Keratinocyte (primary cell): Measurements from ENCODE around the gene TXNDC12. TPM values are rescaled to one million over a fixed set of nuclear protein-coding genes. Genes with fewer than 3 reads are reported as not detected.
"Not testable (repeated sequence)": the region's sequence is repeated elsewhere in the genome, so short reads cannot be mapped to it uniquely, and the experiment has no call there.

Source experiments
- DNase-seq: peaks from one replicate; pipeline ENCODE4 v3.0.0-alpha.2; 2011; ENCODE audit warnings: low read depth, missing footprints, low spot score
- FAIRE-seq: peaks from 2 replicates; lab custom pipeline; 2011; peaks lifted over from hg19 to GRCh38; lab: Jason Lieb, UNC
- H2AFZ ChIP-seq: 2 replicates; pipeline ENCODE4 v1.6.0; 2012; ENCODE audit warnings: low read length, control low read depth, inconsistent platforms; ENCODE audit not compliant: control insufficient read depth
- H3K27ac ChIP-seq: 2 replicates; pipeline ENCODE4 v1.5.1; 2011; ENCODE audit warnings: low read length; ENCODE audit not compliant: control insufficient read depth, insufficient read depth
- H3K27me3 ChIP-seq: 3 replicates; pipeline ENCODE4 v1.6.0; 2011; ENCODE audit warnings: low read length; ENCODE audit not compliant: control insufficient read depth, insufficient read depth; ENCODE audit errors: extremely low read depth
- H3K36me3 ChIP-seq, 2 experiments: 2 replicates in 1 of 2; 3 replicates in 1 of 2; pipeline ENCODE4 v1.5.1; 2011; ENCODE audit warnings: low read length in 2 of 2, mild to moderate bottlenecking in 1 of 2; ENCODE audit not compliant: control insufficient read depth in 2 of 2, insufficient read depth in 2 of 2; ENCODE audit errors: extremely low read depth in 1 of 2
- H3K4me1 ChIP-seq: 3 replicates; pipeline ENCODE4 v1.5.1; 2011; ENCODE audit warnings: low read length; ENCODE audit not compliant: control insufficient read depth, insufficient read depth; ENCODE audit errors: extremely low read depth
- H3K4me2 ChIP-seq: 3 replicates; pipeline ENCODE4 v1.6.0; 2011; ENCODE audit warnings: low read depth, low read length; ENCODE audit not compliant: control insufficient read depth, insufficient read depth; ENCODE audit errors: extremely low read depth
- H3K4me3 ChIP-seq, 3 experiments: fragments of 200-600 bp in 1 of 3; sonication (generic) in 1 of 3; 2 replicates in 2 of 3; 3 replicates in 1 of 3; pipeline ENCODE4 v1.5.1; 2011 to 2016; ENCODE audit warnings: low read length in 3 of 3, mild to moderate bottlenecking in 3 of 3, control low read depth in 2 of 3, inconsistent platforms in 1 of 3, low read depth in 1 of 3, mixed read lengths in 1 of 3, mixed run types in 1 of 3, moderate library complexity in 1 of 3; ENCODE audit not compliant: control insufficient read depth in 2 of 3, insufficient read depth in 2 of 3; ENCODE audit errors: extremely low read depth in 1 of 3
- H3K79me2 ChIP-seq: 2 replicates; pipeline ENCODE4 v1.6.0; 2012; ENCODE audit warnings: low read length; ENCODE audit not compliant: control insufficient read depth, insufficient read depth
- H3K9ac ChIP-seq: 3 replicates; pipeline ENCODE4 v1.6.0; 2011; ENCODE audit warnings: low read length; ENCODE audit not compliant: control insufficient read depth, insufficient read depth; ENCODE audit errors: extremely low read depth
- H3K9me1 ChIP-seq: 3 replicates; pipeline ENCODE4 v1.6.0; 2011; ENCODE audit warnings: low read length; ENCODE audit not compliant: control insufficient read depth, insufficient read depth; ENCODE audit errors: extremely low read depth
- H3K9me3 ChIP-seq: 2 replicates; pipeline ENCODE4 v1.5.1; 2012; ENCODE audit warnings: low read depth, low read length; ENCODE audit not compliant: control insufficient read depth
- H4K20me1 ChIP-seq: 3 replicates; pipeline ENCODE4 v1.6.0; 2011; ENCODE audit warnings: low read length; ENCODE audit not compliant: control insufficient read depth, insufficient read depth; ENCODE audit errors: extremely low read depth
- EZH2 ChIP-seq: IDR thresholded peaks from one replicate; pipeline ENCODE4 v1.6.1; 2012; ENCODE audit warnings: inconsistent platforms, mild to moderate bottlenecking, low read length, moderate library complexity
- dilution Hi-C: fragments of 300-500 bp; cut with MboI; formaldehyde crosslinking; loops from one replicate; pipeline ENCODE4 v1.7.0; 2020; ENCODE audit warnings: low sequenced_read_pairs; ENCODE audit not compliant: extremely low pct_ligation_motif_present
- polyA plus RNA-seq, 5 experiments: library from polyadenylated mRNA; depleted of rRNA in 3 of 5; stranded (reverse) in 3 of 5; stranded (forward) in 1 of 5; unstranded in 1 of 5; fragments of >200 nt; gene quantifications; 1 replicate in 1 of 5; 2 replicates in 3 of 5; 3 replicates in 1 of 5; pipeline versions ENCODE4 v1.2.1 to v1.2.3, GENCODE V29; 2011 to 2012; ENCODE audit warnings: missing spikeins in 2 of 5, low read depth in 1 of 5, low replicate concordance in 1 of 5
- TF ChIP-seq, protein P1 (sequence below), 3 experiments: IDR thresholded peaks in 1 of 3; conservative IDR thresholded peaks in 1 of 3; optimal IDR thresholded peaks in 1 of 3; 2 replicates in 2 of 3; 3 replicates in 1 of 3; pipeline versions ENCODE3 to v1.5.1; 2011; ENCODE audit warnings: low read length in 3 of 3, mild to moderate bottlenecking in 3 of 3, moderate library complexity in 2 of 3, control low read depth in 1 of 3, inconsistent platforms in 1 of 3; ENCODE audit not compliant: insufficient read depth in 2 of 3; ENCODE audit errors: extremely low read depth in 1 of 3

The TXNDC12 gene
- polyA plus RNA-seq, 1 donor (not counting 4 experiments of a cell fraction or from before 2014, with no cell fraction given) = 28.2 TPM

DNA sequence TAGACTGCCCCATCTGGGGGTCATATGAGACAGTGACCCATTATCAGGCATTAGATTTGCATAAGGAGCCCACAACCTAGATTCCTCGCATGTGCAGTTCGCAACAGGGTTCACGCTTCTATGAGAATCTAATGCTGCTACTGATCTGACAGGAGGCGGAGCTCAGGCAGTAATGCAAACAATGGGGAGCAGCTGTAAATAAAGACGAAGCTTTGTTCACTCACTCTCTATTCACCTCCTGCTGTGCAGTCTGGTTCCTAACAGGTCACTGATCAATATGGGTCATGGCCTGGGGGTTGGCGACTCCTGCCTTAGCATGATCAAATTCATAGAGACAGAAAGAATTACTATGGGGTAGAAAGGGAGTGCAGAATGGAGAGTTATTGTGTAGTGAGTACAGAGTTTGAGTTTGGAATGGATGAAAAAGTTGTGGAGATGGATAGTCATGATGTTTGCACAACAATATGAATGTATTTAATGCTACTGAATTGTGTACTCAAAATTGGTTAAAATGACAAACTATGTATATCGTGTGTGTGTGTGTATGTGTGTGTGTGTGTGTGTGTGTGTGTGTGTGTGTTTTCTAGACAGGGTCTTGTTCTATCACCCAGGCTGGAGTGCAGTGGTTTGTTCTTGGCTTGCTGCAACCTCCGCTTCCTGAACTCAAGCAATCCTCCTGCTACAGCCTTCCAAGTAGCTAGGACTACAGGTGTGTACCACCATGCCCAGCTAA is 43.3 kb upstream of the TXNDC12 start:
- Histone ChIP-seq H2AFZ (no peak overlapping the region), H3K4me3 (no peak overlapping the region), H4K20me1 (no peaks in the 10 kb centered on the region), H3K4me2 (no peak overlapping the region), H3K36me3 (no peaks in the 10 kb centered on the region), H3K79me2 (no peaks in the 10 kb centered on the region), H3K9me3 (no peaks in the 10 kb centered on the region), H3K4me1 (no peaks in the 10 kb centered on the region), H3K9ac (no peak overlapping the region), H3K27me3 (no peaks in the 10 kb centered on the region), H3K9me1 (no peaks in the 10 kb centered on the region), H3K27ac (no peak overlapping the region)
- TF ChIP-seq, protein P1, sequence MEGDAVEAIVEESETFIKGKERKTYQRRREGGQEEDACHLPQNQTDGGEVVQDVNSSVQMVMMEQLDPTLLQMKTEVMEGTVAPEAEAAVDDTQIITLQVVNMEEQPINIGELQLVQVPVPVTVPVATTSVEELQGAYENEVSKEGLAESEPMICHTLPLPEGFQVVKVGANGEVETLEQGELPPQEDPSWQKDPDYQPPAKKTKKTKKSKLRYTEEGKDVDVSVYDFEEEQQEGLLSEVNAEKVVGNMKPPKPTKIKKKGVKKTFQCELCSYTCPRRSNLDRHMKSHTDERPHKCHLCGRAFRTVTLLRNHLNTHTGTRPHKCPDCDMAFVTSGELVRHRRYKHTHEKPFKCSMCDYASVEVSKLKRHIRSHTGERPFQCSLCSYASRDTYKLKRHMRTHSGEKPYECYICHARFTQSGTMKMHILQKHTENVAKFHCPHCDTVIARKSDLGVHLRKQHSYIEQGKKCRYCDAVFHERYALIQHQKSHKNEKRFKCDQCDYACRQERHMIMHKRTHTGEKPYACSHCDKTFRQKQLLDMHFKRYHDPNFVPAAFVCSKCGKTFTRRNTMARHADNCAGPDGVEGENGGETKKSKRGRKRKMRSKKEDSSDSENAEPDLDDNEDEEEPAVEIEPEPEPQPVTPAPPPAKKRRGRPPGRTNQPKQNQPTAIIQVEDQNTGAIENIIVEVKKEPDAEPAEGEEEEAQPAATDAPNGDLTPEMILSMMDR (optimal IDR thresholded peaks at IDR 0.05 in 1 of 3, IDR thresholded peaks at IDR 0.05 in 1 of 3, conservative IDR thresholded peaks at IDR 0.05 in 1 of 3; ENCODE audit: extremely low read depth in 1 of 3, insufficient read depth in 2 of 3, low read length in 3 of 3) = no peak
- no peak for TF ChIP-seq EZH2
- no peak for FAIRE-seq
- no peak for DNase-seq
- dilution Hi-C loops = no loop called here

DNA sequence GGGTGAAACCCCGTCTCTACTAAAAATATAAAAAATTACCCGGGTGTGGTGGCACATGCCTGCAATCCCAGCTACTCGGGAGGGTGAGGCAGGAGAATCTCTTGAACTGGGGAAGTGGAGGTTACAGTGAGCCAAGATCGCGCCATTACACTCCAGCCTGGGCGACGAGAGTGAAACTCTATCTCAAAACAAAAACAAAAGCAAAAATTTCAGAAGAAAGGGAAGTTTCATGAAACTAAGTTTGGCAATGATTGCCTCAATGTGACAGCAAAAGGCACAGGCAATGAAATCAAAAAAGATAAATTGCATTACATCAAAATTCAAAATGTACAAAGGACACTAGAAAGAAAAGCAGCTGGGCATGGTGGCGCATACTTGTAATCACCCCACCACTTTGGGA is 41.2 kb upstream of the TXNDC12 start:
- H2AFZ ChIP-seq = no peak overlapping the region
- H3K36me3 ChIP-seq = no peaks in the 10 kb centered on the region
- no peaks in the 10 kb centered on the region for H3K27me3 ChIP-seq
- H3K4me3 ChIP-seq = no peak overlapping the region
- no peaks in the 10 kb centered on the region for H4K20me1 ChIP-seq
- H3K27ac ChIP-seq = no peak overlapping the region
- no peak overlapping the region for H3K4me2 ChIP-seq
- no peaks in the 10 kb centered on the region for H3K79me2 ChIP-seq
- no peaks in the 10 kb centered on the region for H3K9me1 ChIP-seq
- no peaks in the 10 kb centered on the region for H3K4me1 ChIP-seq
- no peak for TF ChIP-seq EZH2
- TF ChIP-seq, protein P1 (optimal IDR thresholded peaks at IDR 0.05 in 1 of 3, IDR thresholded peaks at IDR 0.05 in 1 of 3, conservative IDR thresholded peaks at IDR 0.05 in 1 of 3; ENCODE audit: extremely low read depth in 1 of 3, insufficient read depth in 2 of 3, low read length in 3 of 3) = no peak
- no peak for FAIRE-seq
- dilution Hi-C loops = no loop called here
- DNase-seq = no peak
- H3K9me3 ChIP-seq = no peaks in the 10 kb centered on the region
- H3K9ac ChIP-seq = no peak overlapping the region

DNA sequence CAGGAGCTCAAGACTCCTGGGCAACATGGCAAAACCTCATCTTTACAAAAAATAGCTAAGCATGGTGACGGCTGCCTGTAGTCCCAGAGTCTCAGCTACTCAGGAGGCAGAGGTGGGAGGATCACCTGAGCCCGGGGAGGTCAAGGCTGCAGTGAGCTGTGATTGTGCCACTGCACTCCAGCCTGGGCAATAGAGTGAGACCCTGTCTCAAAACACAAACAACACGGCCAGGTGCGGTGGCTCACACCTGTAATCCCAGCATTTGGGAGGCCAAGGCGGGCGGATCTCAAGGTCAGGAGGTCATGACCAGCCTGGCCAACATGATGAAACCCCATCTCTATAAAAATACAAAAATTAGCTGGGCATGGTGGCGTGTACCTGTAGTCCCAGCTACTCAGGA is 39.3 kb upstream of the TXNDC12 start:
- H4K20me1 ChIP-seq, H3K4me1 ChIP-seq, H3K4me3 ChIP-seq, H3K9me3 ChIP-seq, H3K9ac ChIP-seq, dilution Hi-C loops, H3K79me2 ChIP-seq, FAIRE-seq, DNase-seq, H3K36me3 ChIP-seq, H3K27ac ChIP-seq, H2AFZ ChIP-seq, H3K27me3 ChIP-seq, H3K4me2 ChIP-seq, H3K9me1 ChIP-seq: not testable (repeated sequence)

DNA sequence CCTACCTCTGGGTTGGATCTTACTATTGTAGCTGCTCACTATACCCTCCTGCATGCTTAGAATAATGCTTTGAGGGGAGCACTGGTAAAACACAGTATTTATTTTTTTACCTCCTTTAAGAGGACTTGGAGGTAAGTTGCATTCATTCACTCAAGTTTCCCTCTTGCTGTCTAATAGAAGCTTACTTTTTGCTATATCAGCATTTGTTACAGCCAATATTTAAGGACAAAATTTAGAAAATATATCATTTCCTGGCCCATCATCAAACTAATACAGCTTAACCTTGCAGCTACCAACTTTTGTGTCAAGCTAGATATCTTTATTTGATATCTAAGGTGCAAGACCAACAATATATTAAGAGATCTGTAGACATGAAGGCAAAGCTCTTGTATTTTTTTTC is 32.9 kb upstream of the TXNDC12 start:
- H3K4me2 ChIP-seq, H3K9me3 ChIP-seq, H4K20me1 ChIP-seq, H3K79me2 ChIP-seq, H3K9ac ChIP-seq, dilution Hi-C loops, H3K4me1 ChIP-seq, DNase-seq, H3K9me1 ChIP-seq, H3K27me3 ChIP-seq, FAIRE-seq, H3K36me3 ChIP-seq, H2AFZ ChIP-seq, H3K4me3 ChIP-seq, H3K27ac ChIP-seq: not testable (repeated sequence)
